ENCODE measurements around the gene LRP2. TPM values are rescaled to one million over a fixed set of nuclear protein-coding genes. Genes with fewer than 3 reads are reported as not detected.

LRP2 gene
- total and polyA plus RNA-seq, 8 donors, result under 0.01 to 0.92 (median 0.28) TPM; not detected in 3

DNA sequence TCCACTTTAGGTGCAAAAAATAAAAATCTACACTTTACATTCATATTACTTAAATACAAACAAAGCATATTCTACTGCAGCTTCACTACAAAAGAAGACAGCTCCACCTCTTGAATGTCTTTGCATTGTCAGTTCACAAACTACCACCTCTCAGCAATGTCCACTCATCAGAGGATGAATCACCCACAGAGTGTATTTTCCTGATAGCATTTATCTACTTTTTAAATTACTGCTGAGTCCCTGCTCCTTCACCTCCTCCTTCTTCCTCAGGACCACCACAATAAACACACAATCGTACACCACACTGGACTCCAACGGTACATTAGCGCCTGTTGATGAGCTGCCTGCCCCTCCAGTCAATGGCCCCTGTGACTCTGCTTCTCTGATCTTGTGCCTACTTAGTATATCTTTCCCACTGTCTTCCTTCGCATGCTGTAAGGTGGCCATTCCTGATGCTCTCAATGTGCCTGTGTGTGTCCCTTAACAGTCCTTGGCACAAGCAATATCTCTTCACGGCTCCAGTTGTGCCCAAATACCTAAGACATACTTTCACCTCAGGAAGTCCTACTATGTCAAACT, 172.0 kb downstream of the LRP2 start:
- Histone ChIP-seq H3K27me3 (no peaks in the 10 kb centered on the region), H3K9me3 (no peaks in the 10 kb centered on the region), H3K4me3 (no peak overlapping the region), H3K4me1 (no peaks in the 10 kb centered on the region), H3K36me3 (no peaks in the 10 kb centered on the region), H3K27ac (no peak overlapping the region)
- TF ChIP-seq EP300 (IDR thresholded peaks at IDR 0.05) (no peak), POLR2AphosphoS5 (IDR thresholded peaks at IDR 0.05) (no peak), POLR2A (IDR thresholded peaks at IDR 0.05) (no peak)
- TF ChIP-seq, protein P1, sequence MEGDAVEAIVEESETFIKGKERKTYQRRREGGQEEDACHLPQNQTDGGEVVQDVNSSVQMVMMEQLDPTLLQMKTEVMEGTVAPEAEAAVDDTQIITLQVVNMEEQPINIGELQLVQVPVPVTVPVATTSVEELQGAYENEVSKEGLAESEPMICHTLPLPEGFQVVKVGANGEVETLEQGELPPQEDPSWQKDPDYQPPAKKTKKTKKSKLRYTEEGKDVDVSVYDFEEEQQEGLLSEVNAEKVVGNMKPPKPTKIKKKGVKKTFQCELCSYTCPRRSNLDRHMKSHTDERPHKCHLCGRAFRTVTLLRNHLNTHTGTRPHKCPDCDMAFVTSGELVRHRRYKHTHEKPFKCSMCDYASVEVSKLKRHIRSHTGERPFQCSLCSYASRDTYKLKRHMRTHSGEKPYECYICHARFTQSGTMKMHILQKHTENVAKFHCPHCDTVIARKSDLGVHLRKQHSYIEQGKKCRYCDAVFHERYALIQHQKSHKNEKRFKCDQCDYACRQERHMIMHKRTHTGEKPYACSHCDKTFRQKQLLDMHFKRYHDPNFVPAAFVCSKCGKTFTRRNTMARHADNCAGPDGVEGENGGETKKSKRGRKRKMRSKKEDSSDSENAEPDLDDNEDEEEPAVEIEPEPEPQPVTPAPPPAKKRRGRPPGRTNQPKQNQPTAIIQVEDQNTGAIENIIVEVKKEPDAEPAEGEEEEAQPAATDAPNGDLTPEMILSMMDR (IDR thresholded peaks at IDR 0.05), result no peak
- DNase-seq, result no peak
- 56 to 88% (median 60%) methylated on average over 5 of the region's 5 CpGs for WGBS, 5 donors
- intact Hi-C loops (cut with DNase I; ENCODE audit: low total_unique reads), result no loop called here

DNA sequence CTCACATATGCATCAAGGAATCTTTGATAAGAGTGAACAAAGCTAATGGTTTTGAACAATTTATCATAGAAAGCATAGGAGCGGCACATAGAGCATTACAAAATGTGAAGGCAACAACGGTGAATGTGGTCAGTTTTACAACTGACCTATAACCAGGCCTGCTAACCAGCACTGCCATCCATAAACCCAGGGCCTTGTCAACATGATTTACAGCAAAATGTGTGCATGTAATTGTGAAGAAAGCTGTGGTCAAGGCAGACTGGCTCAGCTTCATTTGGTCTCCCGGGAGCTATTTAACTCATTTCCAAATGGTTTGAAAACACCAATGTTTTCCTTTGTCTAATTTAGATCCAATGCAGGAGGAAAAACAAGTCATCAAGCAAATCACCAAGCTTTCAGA, 173.2 kb downstream of the LRP2 start:
- intact Hi-C loops (cut with DNase I; ENCODE audit: low total_unique reads), result no loop called here
- no peaks in the 10 kb centered on the region for H3K27me3 ChIP-seq
- no peak for DNase-seq
- H3K9me3 ChIP-seq, result no peaks in the 10 kb centered on the region
- TF ChIP-seq EP300 (IDR thresholded peaks at IDR 0.05), result no peak
- no peak for TF ChIP-seq POLR2A (IDR thresholded peaks at IDR 0.05)
- TF ChIP-seq POLR2AphosphoS5 (IDR thresholded peaks at IDR 0.05), result no peak
- TF ChIP-seq, protein P1 (IDR thresholded peaks at IDR 0.05), result no peak
- H3K36me3 ChIP-seq, result no peaks in the 10 kb centered on the region
- no peak overlapping the region for H3K27ac ChIP-seq
- H3K4me1 ChIP-seq, result no peaks in the 10 kb centered on the region
- H3K4me3 ChIP-seq, result no peak overlapping the region
- WGBS, 5 donors, result 90 to 94% (median 91%) methylated on average over 3 of the region's 3 CpGs

DNA sequence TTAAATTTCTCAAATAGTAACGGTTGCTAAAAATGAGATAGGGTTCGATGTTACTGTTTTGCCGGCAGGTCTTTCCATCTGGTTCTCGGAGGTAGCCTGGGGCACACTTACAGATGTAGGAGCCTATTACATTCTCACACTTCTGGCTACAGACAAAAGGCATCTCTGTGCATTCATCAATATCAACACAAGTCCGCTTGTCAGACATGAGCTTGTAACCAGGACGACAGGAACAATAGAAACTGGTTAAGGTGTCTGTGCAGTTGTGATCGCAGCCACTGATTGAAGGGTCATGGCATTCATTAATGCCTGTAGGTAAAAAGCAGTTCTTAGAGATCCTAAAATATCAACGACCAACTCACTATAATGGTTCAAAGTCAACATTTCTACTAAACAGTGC, 176.6 kb downstream of the LRP2 start:
- intact Hi-C loops (cut with DNase I; ENCODE audit: low total_unique reads), result no loop called here
- 70 to 82% (median 76%) methylated on average over 8 of the region's 8 CpGs for WGBS, 5 donors

DNA sequence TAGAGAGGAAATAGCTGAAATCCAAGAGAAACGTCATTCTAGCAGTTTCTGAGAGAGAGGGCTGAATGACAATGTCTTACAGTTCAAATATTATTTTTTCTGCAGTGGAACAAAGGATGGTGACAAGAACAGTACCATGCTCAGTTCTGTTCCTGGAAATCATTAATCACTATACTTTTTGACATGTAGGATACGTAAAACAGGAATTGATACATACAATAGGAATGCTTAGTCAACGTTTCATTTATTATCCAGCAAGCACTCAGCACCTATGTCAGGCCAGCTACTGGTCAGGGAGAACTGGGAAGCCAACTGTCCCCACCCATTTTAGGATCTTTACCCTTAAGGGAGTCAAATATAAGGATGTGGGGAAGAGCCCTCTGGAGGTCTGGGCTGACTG, 178.3 kb downstream of the LRP2 start:
- no peaks in the 10 kb centered on the region for H3K4me1 ChIP-seq
- H3K27me3 ChIP-seq, result no peaks in the 10 kb centered on the region
- H3K27ac ChIP-seq, result no peak overlapping the region
- no peaks in the 10 kb centered on the region for H3K36me3 ChIP-seq
- H3K9me3 ChIP-seq, result no peaks in the 10 kb centered on the region
- DNase-seq, result no peak
- H3K4me3 ChIP-seq, result no peak overlapping the region
- intact Hi-C loops (cut with DNase I; ENCODE audit: low total_unique reads), result no loop called here
- TF ChIP-seq POLR2A (IDR thresholded peaks at IDR 0.05) (no peak), EP300 (IDR thresholded peaks at IDR 0.05) (no peak), POLR2AphosphoS5 (IDR thresholded peaks at IDR 0.05) (no peak)
- TF ChIP-seq, protein P1 (IDR thresholded peaks at IDR 0.05), result no peak
- WGBS, 5 donors, result 32 to 42% (median 36%) methylated on average over 3 of the region's 3 CpGs

More for the DNA sequence above, 176.6 kb downstream of the LRP2 start:
- Histone ChIP-seq H3K4me1 (no peaks in the 10 kb centered on the region), H3K27me3 (no peaks in the 10 kb centered on the region), H3K9me3 (no peaks in the 10 kb centered on the region), H3K27ac (no peak overlapping the region), H3K36me3 (no peaks in the 10 kb centered on the region), H3K4me3 (no peak overlapping the region)
- TF ChIP-seq, protein P1 (IDR thresholded peaks at IDR 0.05), result no peak
- TF ChIP-seq POLR2AphosphoS5 (IDR thresholded peaks at IDR 0.05), result no peak
- TF ChIP-seq EP300 (IDR thresholded peaks at IDR 0.05), result no peak
- TF ChIP-seq POLR2A (IDR thresholded peaks at IDR 0.05), result no peak
- DNase-seq, result no peak

All from stomach (tissue), 9 donors.